Measurements from ENCODE around the gene TOR1B.
"Not testable (repeated sequence)": the region's sequence is repeated elsewhere in the genome, so short reads cannot be mapped to it uniquely, and the experiment has no call there.

TOR1B gene

DNA sequence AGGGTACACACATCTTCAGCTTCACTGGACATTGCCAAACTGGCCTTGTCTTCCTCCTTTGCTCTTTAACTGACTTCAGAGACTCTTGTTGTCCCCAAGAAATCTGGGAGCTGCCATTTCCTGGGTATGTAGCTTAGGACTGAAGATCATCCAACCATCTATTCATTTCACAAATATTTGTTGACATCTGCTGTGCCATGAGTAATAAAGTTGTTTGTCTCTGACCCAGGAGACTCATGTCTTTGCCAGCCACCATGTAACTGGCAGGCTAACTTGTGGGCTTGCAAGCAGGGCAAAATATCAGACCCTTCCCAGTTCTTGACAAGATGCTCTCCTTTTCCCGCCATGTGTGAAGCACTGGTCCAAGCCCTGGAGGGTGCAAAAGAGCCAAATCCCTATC lies 17.1 kb upstream of the TOR1B start:
- TF ChIP-seq RARB (CRISPR knock-in tag; IDR thresholded peaks at IDR 0.05) (no peak), ZNF565 (CRISPR knock-in tag; conservative IDR thresholded peaks at IDR 0.05; ENCODE audit: low read depth) (no peak), TOX (CRISPR knock-in tag; IDR thresholded peaks at IDR 0.05; ENCODE audit: borderline replicate concordance) (no peak), TCF4 (CRISPR knock-in tag; IDR thresholded peaks at IDR 0.05; ENCODE audit: borderline replicate concordance) (no peak), ARNTL (CRISPR knock-in tag; IDR thresholded peaks at IDR 0.05; ENCODE audit: borderline replicate concordance, low read depth) (no peak), BACH2 (CRISPR knock-in tag; IDR thresholded peaks at IDR 0.05; ENCODE audit: borderline replicate concordance) (no peak), ZFP3 (CRISPR knock-in tag; IDR thresholded peaks at IDR 0.05) (no peak), OSR1 (CRISPR knock-in tag; IDR thresholded peaks at IDR 0.05) (no peak)
- TF ChIP-seq, protein P1, sequence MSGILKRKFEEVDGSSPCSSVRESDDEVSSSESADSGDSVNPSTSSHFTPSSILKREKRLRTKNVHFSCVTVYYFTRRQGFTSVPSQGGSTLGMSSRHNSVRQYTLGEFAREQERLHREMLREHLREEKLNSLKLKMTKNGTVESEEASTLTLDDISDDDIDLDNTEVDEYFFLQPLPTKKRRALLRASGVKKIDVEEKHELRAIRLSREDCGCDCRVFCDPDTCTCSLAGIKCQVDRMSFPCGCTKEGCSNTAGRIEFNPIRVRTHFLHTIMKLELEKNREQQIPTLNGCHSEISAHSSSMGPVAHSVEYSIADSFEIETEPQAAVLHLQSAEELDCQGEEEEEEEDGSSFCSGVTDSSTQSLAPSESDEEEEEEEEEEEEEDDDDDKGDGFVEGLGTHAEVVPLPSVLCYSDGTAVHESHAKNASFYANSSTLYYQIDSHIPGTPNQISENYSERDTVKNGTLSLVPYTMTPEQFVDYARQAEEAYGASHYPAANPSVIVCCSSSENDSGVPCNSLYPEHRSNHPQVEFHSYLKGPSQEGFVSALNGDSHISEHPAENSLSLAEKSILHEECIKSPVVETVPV (CRISPR knock-in tag; IDR thresholded peaks at IDR 0.05): no peak
- TF ChIP-seq, protein P2, sequence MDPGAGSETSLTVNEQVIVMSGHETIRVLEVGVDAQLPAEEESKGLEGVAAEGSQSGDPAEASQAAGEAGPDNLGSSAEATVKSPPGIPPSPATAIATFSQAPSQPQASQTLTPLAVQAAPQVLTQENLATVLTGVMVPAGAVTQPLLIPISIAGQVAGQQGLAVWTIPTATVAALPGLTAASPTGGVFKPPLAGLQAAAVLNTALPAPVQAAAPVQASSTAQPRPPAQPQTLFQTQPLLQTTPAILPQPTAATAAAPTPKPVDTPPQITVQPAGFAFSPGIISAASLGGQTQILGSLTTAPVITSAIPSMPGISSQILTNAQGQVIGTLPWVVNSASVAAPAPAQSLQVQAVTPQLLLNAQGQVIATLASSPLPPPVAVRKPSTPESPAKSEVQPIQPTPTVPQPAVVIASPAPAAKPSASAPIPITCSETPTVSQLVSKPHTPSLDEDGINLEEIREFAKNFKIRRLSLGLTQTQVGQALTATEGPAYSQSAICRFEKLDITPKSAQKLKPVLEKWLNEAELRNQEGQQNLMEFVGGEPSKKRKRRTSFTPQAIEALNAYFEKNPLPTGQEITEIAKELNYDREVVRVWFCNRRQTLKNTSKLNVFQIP (CRISPR knock-in tag; IDR thresholded peaks at IDR 0.05; ENCODE audit: borderline replicate concordance, low read depth): no peak
- no peak for ATAC-seq

DNA sequence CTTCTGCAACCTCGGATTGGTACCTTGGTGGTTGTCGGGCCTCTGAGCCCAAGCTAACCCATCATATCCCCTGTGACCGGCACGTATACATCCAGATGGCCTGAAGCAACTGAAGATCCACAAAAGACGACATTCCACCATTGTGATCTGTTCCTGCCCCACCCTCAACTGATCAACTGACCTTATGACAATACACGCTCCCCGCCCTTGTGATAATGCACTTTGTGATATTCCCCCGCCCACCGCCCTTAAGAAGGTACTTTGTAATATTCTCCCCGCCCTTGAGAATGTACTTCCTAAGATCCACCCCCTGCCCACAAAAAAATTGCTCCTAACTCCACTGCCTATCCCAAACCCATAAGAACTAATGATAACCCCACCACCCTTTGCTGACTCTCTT lies 16.5 kb upstream of the TOR1B start:
- ATAC-seq: no peak
- TF ChIP-seq OSR1 (CRISPR knock-in tag; IDR thresholded peaks at IDR 0.05): no peak
- TF ChIP-seq PATZ1 (CRISPR knock-in tag; IDR thresholded peaks at IDR 0.05; ENCODE audit: borderline replicate concordance): no peak
- no peak for TF ChIP-seq ZNF70 (CRISPR knock-in tag; IDR thresholded peaks at IDR 0.05)

- ATAC-seq: no peak
- no peak for TF ChIP-seq OSR1 (CRISPR knock-in tag; IDR thresholded peaks at IDR 0.05)
- TF ChIP-seq ZNF565 (CRISPR knock-in tag; conservative IDR thresholded peaks at IDR 0.05; ENCODE audit: low read depth): no peak
- TF ChIP-seq GLIS3 (CRISPR knock-in tag; IDR thresholded peaks at IDR 0.05): no peak
- TF ChIP-seq TOX (CRISPR knock-in tag; IDR thresholded peaks at IDR 0.05; ENCODE audit: borderline replicate concordance): no peak
- TF ChIP-seq, protein P3, sequence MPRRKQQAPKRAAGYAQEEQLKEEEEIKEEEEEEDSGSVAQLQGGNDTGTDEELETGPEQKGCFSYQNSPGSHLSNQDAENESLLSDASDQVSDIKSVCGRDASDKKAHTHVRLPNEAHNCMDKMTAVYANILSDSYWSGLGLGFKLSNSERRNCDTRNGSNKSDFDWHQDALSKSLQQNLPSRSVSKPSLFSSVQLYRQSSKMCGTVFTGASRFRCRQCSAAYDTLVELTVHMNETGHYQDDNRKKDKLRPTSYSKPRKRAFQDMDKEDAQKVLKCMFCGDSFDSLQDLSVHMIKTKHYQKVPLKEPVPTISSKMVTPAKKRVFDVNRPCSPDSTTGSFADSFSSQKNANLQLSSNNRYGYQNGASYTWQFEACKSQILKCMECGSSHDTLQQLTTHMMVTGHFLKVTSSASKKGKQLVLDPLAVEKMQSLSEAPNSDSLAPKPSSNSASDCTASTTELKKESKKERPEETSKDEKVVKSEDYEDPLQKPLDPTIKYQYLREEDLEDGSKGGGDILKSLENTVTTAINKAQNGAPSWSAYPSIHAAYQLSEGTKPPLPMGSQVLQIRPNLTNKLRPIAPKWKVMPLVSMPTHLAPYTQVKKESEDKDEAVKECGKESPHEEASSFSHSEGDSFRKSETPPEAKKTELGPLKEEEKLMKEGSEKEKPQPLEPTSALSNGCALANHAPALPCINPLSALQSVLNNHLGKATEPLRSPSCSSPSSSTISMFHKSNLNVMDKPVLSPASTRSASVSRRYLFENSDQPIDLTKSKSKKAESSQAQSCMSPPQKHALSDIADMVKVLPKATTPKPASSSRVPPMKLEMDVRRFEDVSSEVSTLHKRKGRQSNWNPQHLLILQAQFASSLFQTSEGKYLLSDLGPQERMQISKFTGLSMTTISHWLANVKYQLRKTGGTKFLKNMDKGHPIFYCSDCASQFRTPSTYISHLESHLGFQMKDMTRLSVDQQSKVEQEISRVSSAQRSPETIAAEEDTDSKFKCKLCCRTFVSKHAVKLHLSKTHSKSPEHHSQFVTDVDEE (CRISPR knock-in tag; IDR thresholded peaks at IDR 0.05): no peak
- no peak for TF ChIP-seq ZC3H10 (CRISPR knock-in tag; IDR thresholded peaks at IDR 0.05)
- no peak for TF ChIP-seq TCF4 (CRISPR knock-in tag; IDR thresholded peaks at IDR 0.05; ENCODE audit: borderline replicate concordance)
- TF ChIP-seq SNAI2 (CRISPR knock-in tag; IDR thresholded peaks at IDR 0.05): no peak
- TF ChIP-seq, protein P1 (CRISPR knock-in tag; IDR thresholded peaks at IDR 0.05): no peak
- no peak for TF ChIP-seq ESRRG (CRISPR knock-in tag; IDR thresholded peaks at IDR 0.05)
- TF ChIP-seq ZNF8 (CRISPR knock-in tag; IDR thresholded peaks at IDR 0.05): no peak
- TF ChIP-seq ISL1 (CRISPR knock-in tag; IDR thresholded peaks at IDR 0.05): no peak
- no peak for TF ChIP-seq BACH2 (CRISPR knock-in tag; IDR thresholded peaks at IDR 0.05; ENCODE audit: borderline replicate concordance)
- TF ChIP-seq CREB5 (CRISPR knock-in tag; IDR thresholded peaks at IDR 0.05; ENCODE audit: low read depth): no peak
- TF ChIP-seq ZFP30 (CRISPR knock-in tag; IDR thresholded peaks at IDR 0.05): no peak
Observed at GRCh38 chr9:129794549-129794948, 8.4 kb upstream of the TOR1B start.

- not testable (repeated sequence) for ATAC-seq
Observed at GRCh38 chr9:129796029-129796428, 7.0 kb upstream of the TOR1B start.
